GM10266 (cell line): ENCODE measurements around the gene VMA21.
A peak's percentile ranks its signal among the peaks of the same experiment; 100 is the strongest.

Source experiments
- DNase-seq: peaks from one replicate; pipeline ENCODE4 v3.0.0; 2012; ENCODE audit errors: extremely low spot score
- TF ChIP-seq, protein P1 (sequence below): IDR thresholded peaks from 2 replicates; pipeline ENCODE4 v1.5.1; 2012; ENCODE audit warnings: mild to moderate bottlenecking, low read depth; ENCODE audit not compliant: control insufficient read depth, insufficient read depth; ENCODE audit errors: missing control alignments

Gene VMA21, protein sequence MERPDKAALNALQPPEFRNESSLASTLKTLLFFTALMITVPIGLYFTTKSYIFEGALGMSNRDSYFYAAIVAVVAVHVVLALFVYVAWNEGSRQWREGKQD

DNA sequence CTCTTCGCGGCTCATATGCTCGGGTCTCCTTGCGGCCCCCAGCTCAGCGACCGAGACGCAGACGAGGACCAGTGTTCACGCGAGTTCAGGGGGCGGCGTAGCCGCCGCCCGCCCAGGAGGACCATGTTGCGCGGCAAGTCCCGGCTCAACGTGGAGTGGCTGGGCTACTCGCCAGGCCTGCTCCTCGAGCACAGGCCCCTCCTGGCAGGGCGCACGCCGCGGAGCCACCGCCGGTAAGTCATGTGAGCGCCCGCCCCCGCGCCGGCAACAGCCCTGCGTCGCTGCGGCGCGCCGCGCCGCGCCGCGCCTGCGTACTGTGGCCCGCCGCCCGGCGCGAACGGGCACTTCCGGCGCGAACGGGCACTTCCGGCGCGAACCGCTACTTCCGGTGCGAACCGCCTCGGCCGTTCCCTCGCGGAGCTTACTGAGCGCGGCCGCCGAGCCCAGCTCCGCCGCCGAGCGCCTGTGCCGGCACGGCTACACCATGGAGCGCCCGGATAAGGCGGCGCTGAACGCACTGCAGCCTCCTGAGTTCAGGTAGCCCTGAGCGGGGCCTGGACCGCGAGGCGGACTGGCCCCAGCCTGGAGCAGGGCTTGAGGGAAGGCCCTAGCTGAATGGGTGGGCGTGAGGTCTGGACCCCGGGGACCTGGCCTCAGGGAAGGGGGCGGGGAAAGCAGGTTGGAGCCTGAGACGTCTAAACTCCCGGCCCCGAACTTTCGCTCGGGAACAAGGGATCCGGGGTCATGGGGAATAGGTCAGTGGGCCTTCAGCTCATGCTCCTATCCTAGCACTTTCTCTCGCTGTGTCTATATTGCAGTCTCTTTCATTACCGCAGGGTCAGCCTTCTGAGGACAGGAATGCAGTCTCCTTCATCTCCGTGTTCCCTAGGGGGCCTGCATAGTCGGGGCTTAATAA is at the start of gene VMA21:
Gene VMA21 (plus strand): TSS at position 382 of the 916 bp plus-strand sequence. CDS start 103 bp downstream, at position 485.
- TF ChIP-seq, protein P1, sequence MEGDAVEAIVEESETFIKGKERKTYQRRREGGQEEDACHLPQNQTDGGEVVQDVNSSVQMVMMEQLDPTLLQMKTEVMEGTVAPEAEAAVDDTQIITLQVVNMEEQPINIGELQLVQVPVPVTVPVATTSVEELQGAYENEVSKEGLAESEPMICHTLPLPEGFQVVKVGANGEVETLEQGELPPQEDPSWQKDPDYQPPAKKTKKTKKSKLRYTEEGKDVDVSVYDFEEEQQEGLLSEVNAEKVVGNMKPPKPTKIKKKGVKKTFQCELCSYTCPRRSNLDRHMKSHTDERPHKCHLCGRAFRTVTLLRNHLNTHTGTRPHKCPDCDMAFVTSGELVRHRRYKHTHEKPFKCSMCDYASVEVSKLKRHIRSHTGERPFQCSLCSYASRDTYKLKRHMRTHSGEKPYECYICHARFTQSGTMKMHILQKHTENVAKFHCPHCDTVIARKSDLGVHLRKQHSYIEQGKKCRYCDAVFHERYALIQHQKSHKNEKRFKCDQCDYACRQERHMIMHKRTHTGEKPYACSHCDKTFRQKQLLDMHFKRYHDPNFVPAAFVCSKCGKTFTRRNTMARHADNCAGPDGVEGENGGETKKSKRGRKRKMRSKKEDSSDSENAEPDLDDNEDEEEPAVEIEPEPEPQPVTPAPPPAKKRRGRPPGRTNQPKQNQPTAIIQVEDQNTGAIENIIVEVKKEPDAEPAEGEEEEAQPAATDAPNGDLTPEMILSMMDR: no peak
- DNase-seq: peak; percentile 82

DNA sequence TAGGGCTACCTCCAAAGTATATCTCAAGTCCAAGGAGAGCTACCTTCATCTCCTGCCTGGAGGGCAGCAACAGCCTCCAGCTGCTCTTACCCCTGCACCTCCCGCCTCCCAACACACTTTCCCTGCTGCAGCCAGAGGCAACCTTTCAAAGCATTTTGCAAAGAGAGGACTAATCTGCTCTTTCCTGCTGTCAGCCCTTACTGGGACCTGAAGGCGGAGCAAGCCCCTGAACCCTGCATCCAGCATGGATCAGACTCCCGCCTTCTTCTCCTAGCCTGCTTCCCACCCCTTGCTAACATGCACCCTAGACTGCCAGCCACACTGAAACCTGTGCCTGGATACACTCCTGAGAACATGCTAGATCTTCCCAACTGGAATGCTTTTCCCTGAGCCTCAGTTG is 37.7 kb upstream of the VMA21 start:
- DNase-seq: no peak
- TF ChIP-seq, protein P1: no peak

DNA sequence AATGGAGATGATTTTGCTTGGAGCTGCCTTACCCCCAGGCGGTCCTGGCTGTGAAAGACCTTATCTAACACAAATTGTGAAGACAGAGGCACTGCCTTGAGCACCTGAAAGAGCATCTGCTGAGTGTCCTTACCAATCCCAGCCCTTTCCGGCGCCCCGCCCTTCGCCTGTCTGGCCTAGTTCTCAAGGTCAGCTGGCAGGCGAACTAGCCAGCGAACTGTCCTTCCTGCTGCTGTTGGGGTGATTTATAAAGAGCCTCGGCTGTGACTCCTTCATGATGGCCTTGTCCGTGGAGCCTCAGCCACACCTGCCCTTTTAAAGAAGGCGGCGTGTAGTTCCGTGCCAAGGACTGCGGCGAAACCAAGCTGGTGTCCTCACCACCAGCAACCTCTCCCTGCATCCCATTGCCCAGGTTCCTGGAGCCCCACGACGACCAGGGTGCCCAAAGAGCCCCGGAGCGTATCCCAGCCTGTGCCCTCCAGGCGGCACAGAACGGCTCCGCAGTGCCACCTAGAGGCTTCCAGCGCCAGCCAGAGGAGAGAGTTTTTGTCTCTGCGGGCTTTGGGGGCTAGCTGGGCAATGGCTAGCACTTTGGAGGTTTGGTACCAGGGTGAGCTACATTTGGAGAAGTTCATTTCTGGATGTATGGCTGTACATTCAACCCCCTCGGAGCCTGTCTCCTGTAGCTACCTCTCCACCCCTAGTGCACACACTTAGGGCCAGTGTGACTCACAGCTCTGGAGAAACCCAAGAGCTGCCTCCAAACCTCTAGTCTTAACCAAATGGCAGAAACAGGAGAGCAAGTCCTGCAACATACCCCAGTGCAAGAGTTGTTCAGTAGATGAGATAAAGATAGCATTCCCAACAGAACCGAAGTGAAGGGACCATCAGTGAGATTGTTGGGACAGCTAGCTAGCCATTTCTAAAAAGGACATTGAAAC is 36.8 kb upstream of the VMA21 start:
- peak; percentile 19 for DNase-seq
- TF ChIP-seq, protein P1: peak; percentile 63

DNA sequence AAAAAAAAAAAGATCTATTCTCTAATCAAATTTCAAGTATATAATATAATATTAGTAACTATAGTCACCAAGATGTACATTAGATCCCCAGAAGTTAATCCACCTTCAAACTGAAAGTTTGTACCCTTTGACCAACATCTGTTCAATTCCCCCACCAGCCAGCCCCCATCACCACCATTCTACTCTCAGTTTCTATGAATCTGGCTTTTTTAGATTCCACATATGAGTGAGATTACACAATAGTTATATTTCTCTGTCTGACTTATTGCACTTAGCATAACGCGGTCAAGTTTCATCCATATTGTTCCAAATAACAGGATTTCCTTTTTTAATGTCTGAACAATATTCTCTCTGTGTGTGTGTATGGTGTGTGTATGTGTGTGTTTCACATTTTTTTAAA is 33.7 kb upstream of the VMA21 start:
- TF ChIP-seq, protein P1: no peak
- no peak for DNase-seq

DNA sequence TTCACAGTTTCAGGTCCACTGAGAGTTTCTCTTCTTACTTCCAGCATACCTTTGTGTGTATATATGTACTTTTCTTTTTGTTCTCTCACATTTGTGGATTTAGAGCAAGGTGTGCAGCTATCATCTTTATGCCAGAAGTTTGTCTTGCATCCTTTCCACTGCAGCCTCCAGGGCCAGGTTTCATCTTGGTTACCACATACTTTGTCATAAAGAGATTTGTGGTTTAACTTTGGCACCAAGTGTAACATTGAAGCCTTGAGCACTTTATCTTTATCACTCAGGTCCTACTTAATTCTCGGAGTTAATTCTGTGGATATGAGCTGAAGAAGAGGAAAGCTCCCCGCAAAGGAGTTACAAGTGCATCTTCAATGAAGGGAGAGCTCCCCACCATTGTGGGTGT is 31.4 kb upstream of the VMA21 start:
- no peak for DNase-seq
- TF ChIP-seq, protein P1: no peak

DNA sequence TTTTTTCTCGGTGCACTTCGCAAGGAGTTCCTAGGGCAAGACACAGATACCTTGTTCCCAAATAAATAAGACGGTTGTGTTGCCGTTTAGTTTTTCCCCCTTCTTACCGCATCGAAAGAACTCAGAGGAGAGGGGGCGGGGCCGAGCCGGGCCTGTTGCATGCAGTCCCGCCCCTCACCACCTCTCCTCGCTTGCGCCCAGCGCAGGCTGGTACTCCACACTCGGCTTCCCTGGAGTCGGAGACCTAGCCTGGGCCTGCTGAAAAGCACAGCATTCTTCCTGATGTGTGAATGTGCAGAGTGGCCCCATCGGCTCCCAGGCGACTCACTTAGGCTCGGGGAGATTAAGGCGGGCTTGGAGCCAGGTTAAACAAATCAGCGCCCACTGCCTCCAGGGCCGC is 26.1 kb upstream of the VMA21 start:
- TF ChIP-seq, protein P1: no peak
- DNase-seq: no peak
